HCT116 (cell line): ENCODE results near the gene KLHDC4. TPM values are rescaled to one million over a fixed set of nuclear protein-coding genes. Genes with fewer than 3 reads are reported as not detected.

Source experiments
- ATAC-seq: fragments of 200-7000 bp; cut with Tn5 transposase; 2 replicates; pipeline ENCODE4 v1.9.1; 2020; ENCODE audit warnings: mild to moderate bottlenecking, moderate library complexity
- BruUV-seq: library from RNA; stranded (reverse); fragments of 400-500 nt; replicated peaks from 2 replicates; lab custom pipeline; 2021; lab: Mats Ljungman, UMichigan
- CTCF ChIA-PET: fragments of 300-600 bp; sonication (Branson Sonifier 250); formaldehyde crosslinking; loops from one replicate; lab custom pipeline; 2021; ENCODE audit warnings: antibody characterized with exemption; lab: Charles Lee
- POLR2A ChIA-PET: fragments of 300-600, 350-600 bp; sonication (Branson Sonifier 250); formaldehyde crosslinking; loops from one replicate; lab custom pipeline; 2021; ENCODE audit warnings: antibody characterized with exemption; lab: Charles Lee
- RAD21 ChIA-PET, 2 experiments: fragments of 300-600 bp; sonication (Branson Sonifier 250); formaldehyde crosslinking; loops; one replicate each; lab custom pipeline; 2023; ENCODE audit warnings: low total read pairs in 2 of 2; ENCODE audit not compliant: uncharacterized antibody in 2 of 2, unreplicated experiment in 2 of 2, low non-redundant PET in 1 of 2; lab: Charles Lee
- DNase-seq: peaks from one replicate; pipeline ENCODE4 v3.0.0-alpha.2; 2010; ENCODE audit warnings: low read depth, low spot score
- H2AFZ ChIP-seq: fragments of 200-600 bp; shearing (Covaris generic), sonication (generic); 2 replicates; pipeline ENCODE4 v1.6.1; 2017; ENCODE audit warnings: low read depth, mixed run types, mixed read lengths, antibody characterized with exemption, low read length; ENCODE audit not compliant: poor library complexity, severe bottlenecking
- H3K27ac ChIP-seq: 2 replicates; pipeline ENCODE4 v1.5.1; 2012; ENCODE audit warnings: low read depth, low read length
- H3K27me3 ChIP-seq: fragments of 200-600 bp; sonication (generic); 2 replicates; pipeline ENCODE4 v1.6.1; 2016; ENCODE audit warnings: mixed run types, low read length, mixed read lengths; ENCODE audit not compliant: insufficient read depth
- H3K36me3 ChIP-seq, 2 experiments: fragments of 200-500 bp in 1 of 2; fragments of 200-600 bp in 1 of 2; sonication (Bioruptor generic) in 1 of 2; sonication (generic) in 1 of 2; 2 replicates each; pipeline versions ENCODE4 v1.5.1 to v1.6.1; 2014 to 2016; ENCODE audit warnings: low read length in 2 of 2, inconsistent platforms in 1 of 2, mixed read lengths in 1 of 2, mixed run types in 1 of 2; ENCODE audit not compliant: insufficient read depth in 2 of 2, control insufficient read depth in 1 of 2
- H3K4me1 ChIP-seq, 2 experiments: fragments of 200-600 bp in 1 of 2; sonication (generic) in 1 of 2; 2 replicates each; pipeline versions ENCODE4 v1.5.1 to v1.6.1; 2012 to 2017; ENCODE audit warnings: low read length in 2 of 2, inconsistent platforms in 1 of 2, mild to moderate bottlenecking in 1 of 2, mixed read lengths in 1 of 2, mixed run types in 1 of 2, moderate library complexity in 1 of 2; ENCODE audit not compliant: insufficient read depth in 2 of 2, control insufficient read depth in 1 of 2
- H3K4me2 ChIP-seq: fragments of 200-600 bp; sonication (generic); 2 replicates; pipeline ENCODE4 v1.6.1; 2017; ENCODE audit warnings: mixed run types, low read length, mixed read lengths
- H3K4me3 ChIP-seq, 2 experiments: fragments of 200-600 bp in 1 of 2; sonication (generic) in 1 of 2; replicated peaks in 1 of 2; 2 replicates each; pipeline ENCODE4 v1.5.1; 2011 to 2016; ENCODE audit warnings: low read length in 2 of 2, control low read depth in 1 of 2, low read depth in 1 of 2, mild to moderate bottlenecking in 1 of 2, mixed read lengths in 1 of 2, mixed run types in 1 of 2
- H3K79me2 ChIP-seq: fragments of 200-600 bp; sonication (generic); 2 replicates; pipeline ENCODE4 v1.6.1; 2017; ENCODE audit warnings: mild to moderate bottlenecking, mixed run types, low read length, moderate library complexity, mixed read lengths; ENCODE audit not compliant: insufficient read depth
- H3K9ac ChIP-seq: fragments of 200-600 bp; sonication (generic); 2 replicates; pipeline ENCODE4 v1.6.1; 2016; ENCODE audit warnings: low read length, mixed read lengths
- H3K9me2 ChIP-seq: fragments of 200-600 bp; sonication (generic), shearing (Covaris generic); 2 replicates; pipeline ENCODE4 v1.6.1; 2017; ENCODE audit warnings: mixed run types, mild to moderate bottlenecking, moderate library complexity; ENCODE audit not compliant: insufficient read depth
- H3K9me3 ChIP-seq, 2 experiments: fragments of 200-500 bp in 1 of 2; fragments of 200-600 bp in 1 of 2; sonication (Bioruptor generic) in 1 of 2; sonication (generic) in 1 of 2; 2 replicates each; pipeline ENCODE4 v1.6.1; 2014 to 2017; ENCODE audit warnings: low read length in 2 of 2, mixed read lengths in 2 of 2, inconsistent platforms in 1 of 2, low read depth in 1 of 2, mild to moderate bottlenecking in 1 of 2, mixed run types in 1 of 2, moderate library complexity in 1 of 2; ENCODE audit not compliant: control insufficient read depth in 1 of 2, insufficient read depth in 1 of 2
- H4K20me1 ChIP-seq: fragments of 200-600 bp; sonication (generic), shearing (Covaris generic); 2 replicates; pipeline ENCODE4 v1.6.1; 2017; ENCODE audit warnings: mixed run types, mild to moderate bottlenecking, moderate library complexity; ENCODE audit not compliant: insufficient read depth
- FOSL1 ChIP-seq: IDR thresholded peaks from 2 replicates; pipeline ENCODE4 v1.6.1; 2012; ENCODE audit warnings: low read depth
- ZNF274 ChIP-seq: fragments of 200-500 bp; sonication (Bioruptor generic); IDR thresholded peaks from 2 replicates; pipeline ENCODE4 v1.6.1; 2014; ENCODE audit warnings: mild to moderate bottlenecking, low read depth, low read length, inconsistent platforms
- intact Hi-C: fragments of 100-400 bp; cut with micrococcal nuclease; formaldehyde crosslinking; loops from 2 replicates; pipeline ENCODE4 v1.10.0; 2022
- total RNA-seq: library from RNA; stranded (reverse); gene quantifications from one replicate; pipeline ENCODE4 v1.2.1, GENCODE V29; 2021; ENCODE audit not compliant: unreplicated experiment
- TF ChIP-seq, protein P1 (sequence below): IDR thresholded peaks from 2 replicates; pipeline ENCODE4 v1.6.1; 2011; ENCODE audit warnings: mild to moderate bottlenecking, low read length, moderate library complexity; ENCODE audit not compliant: insufficient replicate concordance; ENCODE audit errors: extremely low read depth
- TF ChIP-seq, protein P2 (sequence below): IDR thresholded peaks from 2 replicates; pipeline ENCODE4 v1.6.1; 2012

KLHDC4 gene
- total RNA-seq, 1 experiment from 2014 or later: 107 TPM

DNA sequence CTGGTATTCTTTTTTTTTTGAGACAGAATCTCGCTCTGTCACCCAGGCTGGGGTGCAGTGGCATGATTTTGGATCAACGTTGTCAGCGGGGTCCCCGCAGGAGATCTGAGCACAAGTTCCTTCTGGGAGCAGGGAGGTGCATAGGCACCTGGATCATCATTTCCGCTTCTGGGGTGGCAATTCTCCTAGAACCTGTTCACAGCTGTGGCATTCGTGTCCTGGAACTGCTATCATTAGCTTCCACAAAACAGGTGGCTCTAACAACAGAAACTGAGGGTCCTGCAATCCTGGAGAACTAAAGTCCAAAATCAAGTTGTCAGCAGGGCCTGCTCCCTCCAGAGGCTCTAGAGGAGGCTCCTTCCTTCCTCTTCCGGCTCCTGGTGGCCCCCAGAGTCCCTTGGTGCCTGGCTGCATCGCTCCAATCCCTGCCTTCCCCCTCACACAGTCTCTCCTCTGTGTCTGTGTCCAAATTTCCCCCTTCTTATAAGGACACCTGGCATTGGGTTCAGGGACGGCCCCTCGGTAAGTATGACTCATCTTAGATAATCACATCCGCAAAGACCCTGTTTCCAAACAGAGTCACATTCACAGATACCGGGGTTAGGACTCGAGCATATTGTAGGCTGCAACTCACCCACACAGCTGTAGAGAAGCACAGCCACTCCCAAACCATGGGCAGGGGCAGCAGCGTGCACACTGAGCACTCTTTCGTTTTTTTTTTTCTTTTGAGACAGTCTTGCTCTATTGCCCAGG lies 43.5 kb upstream of the KLHDC4 start:
- no peaks in the 10 kb centered on the region for H3K79me2 ChIP-seq
- ChIA-PET RAD21 (no interaction called here), CTCF (interaction anchor here (0.7 kb wide), 1 partner anchor 41 kb away, joined by 3 read pairs; no protein-coding TSS in a partner anchor)

More for the DNA sequence above, 43.5 kb upstream of the KLHDC4 start:
- peaks cover 21 to 23% of the 10 kb centered on the region in 2 experiments for H3K4me1 ChIP-seq
- TF ChIP-seq, protein P1, sequence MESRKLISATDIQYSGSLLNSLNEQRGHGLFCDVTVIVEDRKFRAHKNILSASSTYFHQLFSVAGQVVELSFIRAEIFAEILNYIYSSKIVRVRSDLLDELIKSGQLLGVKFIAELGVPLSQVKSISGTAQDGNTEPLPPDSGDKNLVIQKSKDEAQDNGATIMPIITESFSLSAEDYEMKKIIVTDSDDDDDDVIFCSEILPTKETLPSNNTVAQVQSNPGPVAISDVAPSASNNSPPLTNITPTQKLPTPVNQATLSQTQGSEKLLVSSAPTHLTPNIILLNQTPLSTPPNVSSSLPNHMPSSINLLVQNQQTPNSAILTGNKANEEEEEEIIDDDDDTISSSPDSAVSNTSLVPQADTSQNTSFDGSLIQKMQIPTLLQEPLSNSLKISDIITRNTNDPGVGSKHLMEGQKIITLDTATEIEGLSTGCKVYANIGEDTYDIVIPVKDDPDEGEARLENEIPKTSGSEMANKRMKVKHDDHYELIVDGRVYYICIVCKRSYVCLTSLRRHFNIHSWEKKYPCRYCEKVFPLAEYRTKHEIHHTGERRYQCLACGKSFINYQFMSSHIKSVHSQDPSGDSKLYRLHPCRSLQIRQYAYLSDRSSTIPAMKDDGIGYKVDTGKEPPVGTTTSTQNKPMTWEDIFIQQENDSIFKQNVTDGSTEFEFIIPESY: no peak
- no peak for TF ChIP-seq ZNF274
- TF ChIP-seq, protein P2, sequence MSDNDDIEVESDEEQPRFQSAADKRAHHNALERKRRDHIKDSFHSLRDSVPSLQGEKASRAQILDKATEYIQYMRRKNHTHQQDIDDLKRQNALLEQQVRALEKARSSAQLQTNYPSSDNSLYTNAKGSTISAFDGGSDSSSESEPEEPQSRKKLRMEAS: no peak
- TF ChIP-seq FOSL1: no peak
- BruUV-seq: no TSS peak
- H3K9me2 ChIP-seq: no peaks in the 10 kb centered on the region
- intact Hi-C loops: no loop called here
- no peak overlapping the region for H3K27ac ChIP-seq
- H2AFZ ChIP-seq: no peak overlapping the region
- H3K36me3 ChIP-seq: no peaks in the 10 kb centered on the region
- H3K4me3 ChIP-seq: no peak overlapping the region
- DNase-seq: no peak
- H3K27me3 ChIP-seq: no peaks in the 10 kb centered on the region
- no peak overlapping the region for H3K9ac ChIP-seq
- ATAC-seq: no peak
- no peaks in the 10 kb centered on the region for H4K20me1 ChIP-seq
- no peak overlapping the region for H3K4me2 ChIP-seq
- H3K9me3 ChIP-seq: no peaks in the 10 kb centered on the region
- POLR2A ChIA-PET: no interaction called here
